HepG2 (cell line): ENCODE results near the gene NPDC1. TPM values are rescaled to one million over a fixed set of nuclear protein-coding genes. Genes with fewer than 3 reads are reported as not detected.

Experiments used
- ETV5 ChIP-seq: IDR thresholded peaks from 2 replicates; pipeline ENCODE4 v1.6.1; 2018; ENCODE audit warnings: missing biosample characterization, missing genetic modification reagents, inconsistent platforms, borderline replicate concordance
- FOXC1 ChIP-seq: sonication (generic); formaldehyde crosslinking; IDR thresholded peaks from 2 replicates; pipeline ENCODE4 v1.8.0; 2022; ENCODE audit warnings: mild to moderate bottlenecking, missing genetic modification reagents, borderline replicate concordance
- GLI4 ChIP-seq: sonication (generic); formaldehyde crosslinking; IDR thresholded peaks from 2 replicates; pipeline ENCODE4 v1.5.1; 2020; ENCODE audit warnings: missing genetic modification reagents, mild to moderate bottlenecking, moderate library complexity, borderline replicate concordance
- HOXD1 ChIP-seq: sonication (generic); formaldehyde crosslinking; IDR thresholded peaks from 2 replicates; pipeline ENCODE4 v1.5.0; 2020; ENCODE audit warnings: missing genetic modification reagents
- MXD1 ChIP-seq: sonication (generic); formaldehyde crosslinking; IDR thresholded peaks from 2 replicates; pipeline ENCODE4 v1.4.0; 2020; ENCODE audit warnings: mild to moderate bottlenecking, missing genetic modification reagents
- MXI1 ChIP-seq: IDR thresholded peaks from 3 replicates; pipeline ENCODE4 v1.6.1; 2012; ENCODE audit warnings: low read depth, low read length, inconsistent platforms, borderline replicate concordance
- NCOA1 ChIP-seq: sonication (generic); formaldehyde crosslinking; IDR thresholded peaks from 2 replicates; pipeline ENCODE4 v1.9.0; 2021; ENCODE audit warnings: missing genetic modification reagents
- NFATC3 ChIP-seq: sonication (generic); formaldehyde crosslinking; IDR thresholded peaks from 2 replicates; pipeline ENCODE4 v1.5.1; 2020; ENCODE audit warnings: mild to moderate bottlenecking, missing genetic modification reagents
- NONO ChIP-seq, 2 experiments: fragments of 450-650 bp in 1 of 2; sonication (generic) in 1 of 2; formaldehyde crosslinking in 1 of 2; IDR thresholded peaks in 1 of 2; conservative IDR thresholded peaks in 1 of 2; 2 replicates each; pipeline versions ENCODE4 v1.6.1 to v1.8.0; 2017 to 2022; ENCODE audit warnings: mild to moderate bottlenecking in 1 of 2, missing genetic modification reagents in 1 of 2, moderate library complexity in 1 of 2
- UBTF ChIP-seq: sonication (generic); formaldehyde crosslinking; IDR thresholded peaks from 2 replicates; pipeline ENCODE4 v1.4.0; 2020; ENCODE audit warnings: mild to moderate bottlenecking, missing genetic modification reagents
- ZBTB7B ChIP-seq: sonication (generic); formaldehyde crosslinking; IDR thresholded peaks from 2 replicates; pipeline ENCODE4 v1.4.0; 2020; ENCODE audit warnings: missing genetic modification reagents
- ZMAT3 ChIP-seq: sonication (generic); formaldehyde crosslinking; conservative IDR thresholded peaks from 2 replicates; pipeline ENCODE4 v1.7.0; 2021; ENCODE audit warnings: missing genetic modification reagents
- ZNF160 ChIP-seq: sonication (generic); formaldehyde crosslinking; IDR thresholded peaks from 2 replicates; pipeline ENCODE4 v1.8.0; 2022; ENCODE audit warnings: mild to moderate bottlenecking, inconsistent platforms, missing genetic modification reagents
- ZNF256 ChIP-seq: sonication (generic); formaldehyde crosslinking; conservative IDR thresholded peaks from 2 replicates; pipeline ENCODE4 v1.4.0; 2020; ENCODE audit warnings: missing genetic modification reagents
- ZNF343 ChIP-seq: sonication (generic); formaldehyde crosslinking; IDR thresholded peaks from 2 replicates; pipeline ENCODE4 v1.4.0; 2020; ENCODE audit warnings: mild to moderate bottlenecking, missing genetic modification reagents
- ZNF503 ChIP-seq: sonication (generic); formaldehyde crosslinking; IDR thresholded peaks from 2 replicates; pipeline ENCODE4 v1.4.0; 2020; ENCODE audit warnings: missing genetic modification reagents
- ZNF512B ChIP-seq: sonication (generic); formaldehyde crosslinking; IDR thresholded peaks from 2 replicates; pipeline ENCODE4 v1.5.1; 2020; ENCODE audit warnings: missing genetic modification reagents, mild to moderate bottlenecking, borderline replicate concordance
- ZNF557 ChIP-seq: sonication (generic); formaldehyde crosslinking; IDR thresholded peaks from 2 replicates; pipeline ENCODE4 v1.4.0; 2020; ENCODE audit warnings: missing genetic modification reagents
- ZNF766 ChIP-seq: sonication (generic); formaldehyde crosslinking; IDR thresholded peaks from 2 replicates; pipeline ENCODE4 v1.5.0; 2020; ENCODE audit warnings: missing genetic modification reagents, borderline replicate concordance
- ZNF775 ChIP-seq: sonication (generic); formaldehyde crosslinking; IDR thresholded peaks from 2 replicates; pipeline ENCODE4 v1.4.0; 2020; ENCODE audit warnings: missing genetic modification reagents, mild to moderate bottlenecking, moderate library complexity, borderline replicate concordance
- ZNF816 ChIP-seq: sonication (generic); formaldehyde crosslinking; IDR thresholded peaks from 2 replicates; pipeline ENCODE4 v1.8.0; 2022; ENCODE audit warnings: missing genetic modification reagents, mild to moderate bottlenecking, borderline replicate concordance
- ZNF878 ChIP-seq: sonication (generic); formaldehyde crosslinking; IDR thresholded peaks from 2 replicates; pipeline ENCODE4 v1.8.1; 2023; ENCODE audit warnings: mild to moderate bottlenecking, missing genetic modification reagents, moderate library complexity
- ZNF883 ChIP-seq: sonication (generic); formaldehyde crosslinking; IDR thresholded peaks from 2 replicates; pipeline ENCODE4 v1.5.1; 2020; ENCODE audit warnings: mild to moderate bottlenecking, missing genetic modification reagents; ENCODE audit errors: not compliant biosample characterization
- ZSCAN21 ChIP-seq: sonication (generic); formaldehyde crosslinking; IDR thresholded peaks from 2 replicates; pipeline ENCODE4 v1.8.0; 2022; ENCODE audit warnings: mild to moderate bottlenecking, missing genetic modification reagents, moderate library complexity, borderline replicate concordance
- polyA plus RNA-seq, 8 experiments: library from polyadenylated mRNA; depleted of rRNA in 3 of 8; stranded (reverse) in 7 of 8; unstranded in 1 of 8; fragments of >200 nt; fragmentation: Illumina TruSeq in 4 of 8; extraction: Trizol in 4 of 8; gene quantifications; 2 replicates each; pipeline versions ENCODE4 v1.2.1 to v1.2.3, GENCODE V29; 2011 to 2016; ENCODE audit warnings: low read depth in 4 of 8, missing spikeins in 1 of 8, mixed read lengths in 1 of 8; ENCODE audit not compliant: insufficient read depth in 1 of 8
- total RNA-seq, 5 experiments: library from RNA; depleted of rRNA; stranded (reverse); fragments of >200 nt; fragmentation: Illumina TruSeq; extraction: Trizol; gene quantifications; 2 replicates each; pipeline ENCODE4 v1.2.3, GENCODE V29; 2016; ENCODE audit warnings: low read depth in 1 of 5

The NPDC1 gene
- total and polyA plus RNA-seq, 2 of the 13 experiments (the other 11 are each of a cell fraction or from before 2014, with no cell fraction given) = 0.84 to 5.4 TPM

- TF ChIP-seq ZNF503 (CRISPR knock-in tag) (no peak), HOXD1 (CRISPR knock-in tag) (no peak), UBTF (CRISPR knock-in tag) (peak; percentile 48; the same call in 1 of the 2 replicates), NONO (IDR thresholded peaks at IDR 0.05) (no peak), NONO (CRISPR knock-in tag; conservative IDR thresholded peaks at IDR 0.05) (peak; percentile 63; the same call in 1 of the 2 replicates), ZBTB7B (CRISPR knock-in tag) (peak; percentile 29; the same call in 1 of the 2 replicates), MXD1 (CRISPR knock-in tag) (no peak), ZNF883 (CRISPR knock-in tag) (peak; percentile 66), ZNF160 (CRISPR knock-in tag) (no peak), ZNF766 (CRISPR knock-in tag) (no peak), MXI1 (0 out of 3 replicates have a peak, but pooled peaks have one; percentile 21), NFATC3 (CRISPR knock-in tag) (no peak), ZNF343 (no peak), ETV5 (CRISPR knock-in tag) (0 out of 2 replicates have a peak, but pooled peaks have one; percentile 20), ZNF775 (no peak), NCOA1 (CRISPR knock-in tag) (no peak), ZNF557 (CRISPR knock-in tag) (no peak), ZNF256 (CRISPR knock-in tag) (0 out of 2 replicates have a peak, but pooled peaks have one; percentile 34), ZSCAN21 (no peak), ZNF878 (CRISPR knock-in tag) (no peak), ZNF512B (CRISPR knock-in tag) (no peak), ZMAT3 (no peak), ZNF816 (no peak), GLI4 (no peak), FOXC1 (CRISPR knock-in tag) (no peak)
Measured at GRCh38 chr9:137073992-137074399, 28.0 kb upstream of the NPDC1 start (continued).
